ENCODE measurements around the gene HOXB4.

GRCh38 chr17:48598736-48599135, 20.6 kb upstream of the HOXB4 start:
- no peak for TF ChIP-seq POLR2A (IDR thresholded peaks at IDR 0.05; ENCODE audit: low read depth, low read length)
- no peak for TF ChIP-seq SPI1 (IDR thresholded peaks at IDR 0.05; ENCODE audit: low read depth, low read length)
- no peak for TF ChIP-seq TAF1 (IDR thresholded peaks at IDR 0.05; ENCODE audit: low read depth, low read length)

Data from GM12891 (cell line).